HG03196 (cell line): ENCODE data around the gene IFI35.
A peak's percentile ranks its signal among the peaks of the same experiment; 100 is the strongest.
"Not testable (repeated sequence)": the region's sequence is repeated elsewhere in the genome, so short reads cannot be mapped to it uniquely, and the experiment has no call there.

Experiments
- ATAC-seq: cut with Tn5 transposase; IDR thresholded peaks from one replicate; pipeline ENCODE4 v1.9.1; 2021; ENCODE audit not compliant: unreplicated experiment

IFI35 gene

DNA sequence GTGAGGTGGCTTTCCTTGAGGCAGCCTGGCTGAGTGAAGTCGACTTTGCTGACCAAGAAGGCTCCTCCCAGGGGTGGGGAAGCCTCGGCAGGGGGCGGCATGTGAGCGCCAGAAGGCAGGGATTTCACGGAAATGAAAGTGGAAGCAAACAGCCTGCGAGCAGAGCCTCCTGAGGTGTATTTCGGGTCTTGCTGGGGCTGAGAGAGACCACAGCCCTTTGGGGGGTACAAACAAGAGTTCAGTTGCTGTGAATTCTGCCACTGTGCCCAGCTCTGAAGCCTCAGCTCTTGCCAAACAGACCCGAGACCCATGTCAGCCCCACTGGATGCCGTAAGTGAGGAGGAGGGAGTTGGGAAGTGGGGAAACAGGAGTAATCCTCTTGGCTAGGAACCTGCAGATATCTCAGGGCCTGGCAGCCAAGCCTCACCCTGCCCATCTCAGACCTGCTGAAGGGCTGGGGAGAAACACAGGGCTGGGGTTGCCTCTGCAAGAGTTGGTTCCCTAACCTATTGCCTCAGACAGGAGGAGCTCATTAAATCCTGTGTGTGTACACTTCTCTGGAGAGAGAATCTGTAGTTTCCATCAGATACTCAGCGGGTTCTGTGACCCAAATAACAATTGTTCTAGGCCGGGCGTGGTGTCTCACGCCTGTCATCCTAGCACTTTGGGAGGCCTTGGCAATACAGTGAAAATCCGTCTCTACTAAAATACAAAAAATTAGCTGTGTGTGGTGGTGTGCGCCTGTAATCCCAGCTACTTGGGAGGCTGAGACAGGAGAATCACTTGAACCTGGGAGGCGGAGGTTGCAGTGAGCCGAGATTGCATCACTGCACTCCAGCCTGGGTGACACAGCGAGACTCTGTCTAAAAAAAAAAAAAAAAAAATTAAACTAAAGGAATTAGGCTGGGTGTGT, at the start of gene IFI35:
Gene IFI35 (plus strand): TSS at position 146 of the 913 bp plus-strand sequence. CDS start 164 bp downstream, at position 310.
- peak; percentile 83 for ATAC-seq

DNA sequence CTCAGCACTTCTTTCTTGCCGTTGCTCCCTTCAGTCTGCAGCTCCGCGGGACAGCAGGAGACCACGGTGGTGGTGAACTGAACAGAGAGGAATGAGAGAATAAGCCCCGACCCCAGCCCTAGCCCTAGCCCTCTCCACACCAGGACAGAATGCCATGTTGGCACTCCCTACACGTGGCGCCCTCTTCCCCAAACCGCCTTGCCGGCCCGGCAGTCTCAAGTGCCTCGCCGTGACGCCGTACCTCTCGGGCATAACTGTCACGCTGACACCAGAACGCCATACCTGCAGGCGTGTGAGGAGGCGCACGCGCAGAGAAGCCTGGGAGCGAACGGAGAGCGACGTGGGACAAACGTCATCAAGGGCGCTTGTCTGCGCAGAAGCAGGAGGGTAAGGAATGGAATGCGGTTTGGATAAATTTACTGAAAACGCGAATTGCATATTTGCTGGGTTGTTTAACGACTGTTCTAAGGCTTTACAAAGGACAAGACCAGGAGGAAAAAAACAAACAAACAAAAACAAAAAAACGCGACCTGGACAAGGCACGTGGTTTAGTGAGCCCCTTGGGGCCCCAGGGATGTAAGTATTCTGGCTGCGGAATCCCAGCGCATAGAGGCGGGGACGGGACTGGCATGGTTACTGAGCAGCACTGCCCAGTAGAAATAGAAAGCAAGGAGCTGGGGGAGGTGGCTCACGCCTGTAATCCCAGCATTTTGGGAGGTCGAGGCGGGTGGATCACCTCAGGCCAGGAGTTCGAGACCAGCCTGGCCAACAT, 42.2 kb upstream of the IFI35 start, which contains the start of gene AARSD1:
Gene AARSD1 (minus strand): TSS at position 294 of the 772 bp plus-strand sequence. CDS start 14 bp downstream, at position 280.
- ATAC-seq: peak; percentile 81

GRCh38 chr17:42967925-42968324, 38.7 kb upstream of the IFI35 start:
- ATAC-seq: no peak

- ATAC-seq: no peak
Measured at GRCh38 chr17:42969001-42969581, 37.5 kb upstream of the IFI35 start.

GRCh38 chr17:42971589-42971988, 35.0 kb upstream of the IFI35 start:
- ATAC-seq: no peak

DNA sequence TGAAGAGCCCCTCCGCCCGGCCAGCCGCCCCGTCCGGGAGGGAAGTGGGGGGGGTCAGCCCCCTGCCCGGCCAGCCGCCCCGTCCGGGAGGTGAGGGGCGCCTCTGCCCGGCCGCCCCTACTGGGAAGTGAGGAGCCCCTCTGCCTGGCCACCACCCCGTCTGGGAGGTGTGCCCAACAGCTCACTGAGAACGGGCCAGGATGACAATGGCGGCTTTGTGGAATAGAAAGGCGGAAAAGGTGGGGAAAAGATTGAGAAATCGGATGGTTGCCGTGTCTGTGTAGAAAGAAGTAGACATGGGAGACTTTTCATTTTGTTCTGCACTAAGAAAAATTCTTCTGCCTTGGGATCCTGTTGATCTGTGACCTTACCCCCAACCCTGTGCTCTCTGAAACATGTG, 33.3 kb upstream of the IFI35 start:
- ATAC-seq: not testable (repeated sequence)

- no peak for ATAC-seq
Measured at GRCh38 chr17:42975265-42975664, 31.3 kb upstream of the IFI35 start.

DNA sequence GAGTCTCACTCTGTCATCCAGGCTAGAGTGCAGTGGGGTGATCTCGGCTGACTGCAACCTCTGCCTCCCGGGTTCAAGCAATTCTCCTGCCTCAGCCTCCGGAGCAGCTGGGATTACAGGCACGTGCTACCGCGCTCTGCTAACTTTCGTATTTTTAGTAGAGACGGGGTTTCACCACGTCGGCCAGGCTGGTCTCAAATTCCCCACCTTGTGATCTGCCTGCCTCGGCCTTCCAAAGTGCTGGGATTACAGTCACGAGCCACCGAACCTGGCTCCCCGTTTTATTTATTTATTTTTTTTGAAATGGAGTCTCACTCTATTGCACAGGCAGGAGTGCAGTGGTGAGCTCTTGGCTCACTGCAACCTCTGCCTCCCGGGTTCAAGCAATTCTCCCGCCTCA, 30.9 kb upstream of the IFI35 start:
- ATAC-seq: not testable (repeated sequence)

DNA sequence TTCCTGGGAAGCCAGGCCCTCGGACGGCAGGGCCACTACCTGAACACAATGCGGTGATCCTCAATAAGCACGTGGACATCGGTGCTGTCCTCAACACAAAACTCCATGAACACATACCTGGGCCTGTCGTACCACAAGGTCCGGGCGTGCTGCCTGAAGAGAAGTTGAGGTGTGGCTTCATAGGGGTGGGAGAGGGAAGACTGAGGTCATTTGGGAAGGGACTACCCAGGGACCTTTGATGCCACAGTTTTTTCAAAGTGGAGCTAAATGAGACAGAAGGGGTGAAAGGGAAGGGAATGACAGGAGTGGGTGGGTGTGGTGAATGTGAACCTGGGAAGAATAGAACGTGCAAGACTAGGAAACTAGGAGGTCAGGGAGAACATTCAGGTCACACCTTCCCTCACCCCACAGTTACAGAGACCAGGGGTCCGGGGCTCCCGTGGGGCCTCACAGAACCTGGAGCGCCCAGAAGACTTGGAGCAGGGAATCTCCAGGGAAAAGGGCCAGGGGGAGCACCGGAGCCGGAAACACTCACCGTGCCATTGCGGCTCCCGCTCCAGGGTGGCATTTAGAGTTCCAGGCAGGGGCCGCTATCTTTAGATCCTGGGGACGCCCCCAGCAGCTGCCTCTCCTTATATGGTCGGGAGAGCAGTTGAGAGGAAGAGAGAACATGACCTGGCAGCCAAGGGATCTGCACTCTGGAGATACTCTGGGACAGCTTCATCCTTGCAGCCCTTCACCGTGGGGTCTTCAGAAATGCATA, 26.9 kb upstream of the IFI35 start, which contains the start of gene PTGES3L:
Gene PTGES3L (minus strand): TSS at position 570 of the 763 bp plus-strand sequence. CDS start 27 bp downstream, at position 543.
- peak; percentile 30 for ATAC-seq

GRCh38 chr17:42980274-42980765, 26.3 kb upstream of the IFI35 start, which contains the start of gene RUNDC1:
Gene RUNDC1 (plus strand): TSS chr17:42980565. CDS start chr17:42980577, 12 bp downstream.
- peak; percentile 71 for ATAC-seq

GRCh38 chr17:42980766-42981397, 25.7 kb upstream of the IFI35 start:
- ATAC-seq: peak; percentile 42

DNA sequence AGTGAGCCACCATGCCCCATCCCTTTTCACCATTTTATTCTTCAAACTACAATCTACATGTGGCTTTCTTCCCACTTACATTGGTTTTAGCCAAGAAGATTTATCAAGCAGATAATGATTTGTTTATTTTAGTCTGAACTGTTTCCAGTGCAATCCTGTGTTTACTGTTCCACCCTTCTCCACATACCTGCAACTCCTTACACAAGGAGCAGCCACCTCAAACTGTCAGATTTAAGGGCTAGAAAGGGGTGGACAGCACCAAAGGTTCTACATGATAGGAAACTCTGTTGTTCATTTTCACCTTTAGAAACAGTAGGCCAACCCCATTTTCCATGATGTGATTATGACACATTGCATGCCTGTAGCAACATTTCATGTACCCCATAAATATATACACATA, 24.3 kb upstream of the IFI35 start:
- no peak for ATAC-seq

- peak; percentile 49 for ATAC-seq
Measured at GRCh38 chr17:42985225-42985624, 21.4 kb upstream of the IFI35 start.

DNA sequence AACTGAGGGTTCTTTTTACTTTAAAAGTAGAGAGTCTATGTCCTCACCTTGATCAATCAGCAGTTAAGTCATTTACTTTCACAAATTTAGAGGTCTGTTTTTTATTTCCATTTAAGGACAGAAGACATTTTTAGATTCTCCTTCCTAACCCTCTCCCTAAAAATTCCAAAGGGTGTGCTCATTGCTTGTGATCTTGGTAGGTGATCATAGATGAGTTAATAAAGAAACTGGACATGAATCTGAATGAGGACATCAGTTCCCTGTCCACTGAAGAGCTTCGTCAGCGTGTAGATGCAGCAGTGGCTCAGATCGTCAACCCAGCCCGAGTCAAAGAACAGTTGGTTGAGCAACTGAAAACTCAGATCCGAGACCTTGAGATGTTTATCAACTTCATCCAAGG, 17.4 kb upstream of the IFI35 start:
- no peak for ATAC-seq

GRCh38 chr17:42989726-42990652, 16.6 kb upstream of the IFI35 start:
- no peak for ATAC-seq

DNA sequence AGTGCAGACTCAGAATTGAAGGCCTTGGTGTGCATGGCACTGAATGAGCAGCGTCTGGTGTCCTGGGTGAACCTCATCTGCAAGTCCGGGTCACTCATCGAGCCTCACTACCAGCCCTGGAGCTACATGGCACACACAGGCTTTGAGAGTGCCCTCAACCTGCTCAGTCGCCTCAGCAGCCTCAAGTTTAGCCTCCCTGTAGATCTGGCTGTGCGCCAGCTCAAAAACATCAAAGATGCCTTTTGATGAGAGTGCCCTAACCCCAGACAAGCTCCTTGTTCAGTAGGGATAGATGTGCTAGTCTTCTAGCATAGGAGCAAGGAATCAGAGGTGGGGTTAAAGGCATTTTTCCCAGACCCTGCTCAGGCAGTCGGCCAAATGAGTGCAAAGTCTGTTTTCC, 15.1 kb upstream of the IFI35 start:
- no peak for ATAC-seq

GRCh38 chr17:42992872-42993271, 13.7 kb upstream of the IFI35 start:
- ATAC-seq: no peak

DNA sequence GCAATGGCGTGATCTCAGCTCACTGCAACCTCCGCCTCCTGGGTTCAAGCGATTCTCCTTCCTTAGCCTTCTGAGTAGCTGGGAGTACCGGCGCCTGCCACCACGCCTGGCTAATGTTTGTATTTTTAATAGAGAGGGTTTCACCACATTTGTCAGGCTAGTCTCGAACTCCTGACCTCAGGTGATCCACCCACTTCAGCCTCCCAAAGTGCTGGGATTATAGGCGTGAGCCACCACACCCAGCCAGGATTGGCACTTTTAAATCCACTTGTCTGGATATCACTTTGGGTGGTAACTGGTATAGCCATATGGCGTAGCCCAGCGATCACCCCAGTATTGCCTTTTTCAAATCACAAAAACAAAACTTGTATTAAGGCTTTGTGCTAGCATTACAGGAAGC, 12.7 kb upstream of the IFI35 start:
- ATAC-seq: not testable (repeated sequence)
